ENCODE data around the gene DGLUCY.
"Not testable (repeated sequence)": the region's sequence is repeated elsewhere in the genome, so short reads cannot be mapped to it uniquely, and the experiment has no call there.

Gene DGLUCY

GRCh38 chr14:91108941-91109611 is 4.8 kb upstream of the DGLUCY start:
- peak; percentile 75 for DNase-seq

- DNase-seq = no peak
Measured at GRCh38 chr14:91111443-91111842, 2.4 kb upstream of the DGLUCY start.

- DNase-seq = no peak
Measured at GRCh38 chr14:91112194-91112593, 1.7 kb upstream of the DGLUCY start.

GRCh38 chr14:91114079-91115065 is 499 bp downstream of the DGLUCY start:
- peak; percentile 65 for DNase-seq

GRCh38 chr14:91115986-91116770 is 2.3 kb downstream of the DGLUCY start:
- DNase-seq = no peak

GRCh38 chr14:91116913-91117588 is 3.2 kb downstream of the DGLUCY start:
- no peak for DNase-seq

- DNase-seq = no peak
Measured at GRCh38 chr14:91117960-91118359, 4.1 kb downstream of the DGLUCY start.

GRCh38 chr14:91118511-91119068 is 4.7 kb downstream of the DGLUCY start:
- DNase-seq = no peak

GRCh38 chr14:91119556-91120311 is 5.9 kb downstream of the DGLUCY start:
- DNase-seq = no peak

GRCh38 chr14:91123201-91123600 is 9.3 kb downstream of the DGLUCY start:
- no peak for DNase-seq

GRCh38 chr14:91124406-91125270 is 10.8 kb downstream of the DGLUCY start:
- not testable (repeated sequence) for DNase-seq

- no peak for DNase-seq
Measured at GRCh38 chr14:91125271-91125660, 11.4 kb downstream of the DGLUCY start.

GRCh38 chr14:91125801-91126200 is 11.9 kb downstream of the DGLUCY start:
- no peak for DNase-seq

- no peak for DNase-seq
Measured at GRCh38 chr14:91126761-91127160, 12.9 kb downstream of the DGLUCY start.

- DNase-seq = no peak
Measured at GRCh38 chr14:91127401-91127801, 13.5 kb downstream of the DGLUCY start.

GRCh38 chr14:91127924-91128323 is 14.1 kb downstream of the DGLUCY start:
- no peak for DNase-seq

- DNase-seq = no peak
Measured at GRCh38 chr14:91128699-91129098, 14.8 kb downstream of the DGLUCY start.

- DNase-seq = no peak
Measured at GRCh38 chr14:91129261-91129660, 15.4 kb downstream of the DGLUCY start.

- no peak for DNase-seq
Measured at GRCh38 chr14:91135039-91135438, 21.2 kb downstream of the DGLUCY start.
